SHP77 (cell line): ENCODE data around the gene CTNND2.
"Not testable (repeated sequence)": the region's sequence is repeated elsewhere in the genome, so short reads cannot be mapped to it uniquely, and the experiment has no call there.

Experiments used
- DNase-seq, 2 experiments: peaks; one replicate each; lab custom pipeline; 2025; lab: John Stamatoyannopoulos, UW

The CTNND2 gene

GRCh38 chr5:11027660-11028059, 876.6 kb downstream of the CTNND2 start:
- DNase-seq, result no peak

GRCh38 chr5:11026543-11026942, 877.7 kb downstream of the CTNND2 start:
- no peak for DNase-seq

- DNase-seq, result no peak
These were observed 880.3 kb downstream of the CTNND2 start for GRCh38 chr5:11023945-11024344.

- no peak for DNase-seq
These were observed 890.5 kb downstream of the CTNND2 start for GRCh38 chr5:11013793-11014192.

- no peak for DNase-seq
These were observed 892.0 kb downstream of the CTNND2 start for GRCh38 chr5:11012295-11012694.

GRCh38 chr5:11010429-11011210, 893.6 kb downstream of the CTNND2 start:
- DNase-seq, result no peak

- no peak for DNase-seq
These were observed 894.7 kb downstream of the CTNND2 start for GRCh38 chr5:11009576-11009975.

GRCh38 chr5:11007269-11007870, 896.9 kb downstream of the CTNND2 start:
- no peak for DNase-seq

GRCh38 chr5:11004523-11004922, 899.7 kb downstream of the CTNND2 start:
- DNase-seq, result not testable (repeated sequence)

- no peak for DNase-seq
These were observed 903.5 kb downstream of the CTNND2 start for GRCh38 chr5:11000515-11001353.

GRCh38 chr5:10999714-11000113, 904.5 kb downstream of the CTNND2 start:
- no peak for DNase-seq

GRCh38 chr5:10995891-10996290, 908.4 kb downstream of the CTNND2 start:
- DNase-seq, result no peak

- DNase-seq, result no peak
These were observed 909.9 kb downstream of the CTNND2 start for GRCh38 chr5:10994091-10994986.

GRCh38 chr5:10990634-10991033, 913.6 kb downstream of the CTNND2 start:
- no peak for DNase-seq

GRCh38 chr5:10989577-10990263, 914.5 kb downstream of the CTNND2 start:
- no peak for DNase-seq

- no peak for DNase-seq
These were observed 915.6 kb downstream of the CTNND2 start for GRCh38 chr5:10988622-10989021.

GRCh38 chr5:10987925-10988504, 916.2 kb downstream of the CTNND2 start:
- DNase-seq, result peak; percentile 34 to 39

GRCh38 chr5:10987276-10987924, 916.8 kb downstream of the CTNND2 start:
- DNase-seq, result no peak

- DNase-seq, result no peak
These were observed 918.5 kb downstream of the CTNND2 start for GRCh38 chr5:10985721-10986110.

- no peak for DNase-seq
These were observed 919.0 kb downstream of the CTNND2 start for GRCh38 chr5:10985091-10985720.
